HepG2 (cell line): ENCODE data around the gene MCF2L. TPM values are rescaled to one million over a fixed set of nuclear protein-coding genes. Genes with fewer than 3 reads are reported as not detected.
A peak's percentile ranks its signal among the peaks of the same experiment; 100 is the strongest.

Experiments
- ATAC-seq: fragments of 200-7000 bp; cut with Tn5 transposase; 3 replicates; pipeline ENCODE4 v1.9.1; 2020; ENCODE audit warnings: mild to moderate bottlenecking, moderate library complexity
- BruUV-seq: library from RNA; stranded (reverse); fragments of 400-500 nt; replicated peaks from 2 replicates; lab custom pipeline; 2021; lab: Mats Ljungman, UMichigan
- CTCF ChIA-PET: fragments of 300-600 bp; formaldehyde crosslinking; extraction: SDS; loops from one replicate; lab custom pipeline; 2021; ENCODE audit warnings: low total read pairs, inconsistent platforms, low intra/inter-chr PET ratio; lab: Yijun Ruan, JAX
- POLR2A ChIA-PET: fragments of 350-600 bp; sonication (Branson Sonifier 250); formaldehyde crosslinking; loops from one replicate; lab custom pipeline; 2020; ENCODE audit warnings: antibody characterized with exemption, inconsistent platforms; lab: Yijun Ruan, JAX
- DNase-seq: peaks from one replicate; pipeline ENCODE4 v3.0.0-alpha.2; 2015; ENCODE audit warnings: low spot score
- FAIRE-seq: peaks from 3 replicates; lab custom pipeline; 2011; peaks lifted over from hg19 to GRCh38; lab: Jason Lieb, UNC
- H2AFZ ChIP-seq: one replicate; pipeline ENCODE4 v1.6.1; 2011; ENCODE audit warnings: low read length, inconsistent platforms
- H3K27ac ChIP-seq: fragments of 300-600 bp; 3 replicates; pipeline ENCODE4 v1.8.0; 2011; ENCODE audit warnings: mixed run types, mild to moderate bottlenecking, mixed read lengths, low read length, inconsistent platforms; ENCODE audit not compliant: insufficient read depth; ENCODE audit errors: extremely low read length
- H3K27me3 ChIP-seq, 2 experiments: fragments of 200-600 bp in 1 of 2; 2 replicates in 1 of 2; 3 replicates in 1 of 2; pipeline versions ENCODE4 v1.6.0 to v1.8.0; 2011; ENCODE audit warnings: low read length in 2 of 2, mild to moderate bottlenecking in 2 of 2, moderate library complexity in 2 of 2, inconsistent platforms in 1 of 2; ENCODE audit not compliant: insufficient read depth in 2 of 2, control insufficient read depth in 1 of 2
- H3K36me3 ChIP-seq, 2 experiments: fragments of 200-600 bp in 1 of 2; replicated peaks in 1 of 2; 2 replicates in 1 of 2; 3 replicates in 1 of 2; pipeline versions ENCODE4 v1.5.1 to v1.8.0; 2011; ENCODE audit warnings: low read length in 2 of 2, inconsistent platforms in 1 of 2; ENCODE audit not compliant: insufficient read depth in 2 of 2, control insufficient read depth in 1 of 2
- H3K4me1 ChIP-seq: 2 replicates; pipeline ENCODE4 v1.5.1; 2012; ENCODE audit warnings: low read length, inconsistent platforms; ENCODE audit not compliant: insufficient read depth
- H3K4me2 ChIP-seq: 2 replicates; pipeline ENCODE4 v1.6.0; 2011; ENCODE audit warnings: low read depth, low read length, inconsistent platforms
- H3K4me3 ChIP-seq, 3 experiments: fragments of 200-600 bp in 1 of 3; sonication (generic), shearing (Covaris generic) in 1 of 3; replicated peaks in 1 of 3; 2 replicates each; pipeline ENCODE4 v1.5.1; 2011 to 2016; ENCODE audit warnings: low read length in 3 of 3, inconsistent platforms in 2 of 3, low read depth in 2 of 3, mild to moderate bottlenecking in 2 of 3, control low read depth in 1 of 3, mixed read lengths in 1 of 3; ENCODE audit not compliant: insufficient read depth in 1 of 3
- H3K79me2 ChIP-seq: one replicate; pipeline ENCODE4 v1.6.1; 2011; ENCODE audit warnings: low read length, inconsistent platforms; ENCODE audit not compliant: insufficient read depth
- H3K9ac ChIP-seq: 2 replicates; pipeline ENCODE4 v1.6.0; 2011; ENCODE audit warnings: mild to moderate bottlenecking, low read depth, low read length, inconsistent platforms; ENCODE audit not compliant: insufficient read depth
- H3K9me3 ChIP-seq: 2 replicates; pipeline ENCODE4 v1.5.1; 2012; ENCODE audit warnings: mild to moderate bottlenecking, low read length
- H4K20me1 ChIP-seq: 2 replicates; pipeline ENCODE4 v1.6.0; 2011; ENCODE audit warnings: inconsistent platforms, mild to moderate bottlenecking, low read length, moderate library complexity; ENCODE audit not compliant: insufficient read depth
- CREB1 ChIP-seq, 2 experiments: fragments of 450-650 bp in 1 of 2; IDR thresholded peaks; 2 replicates each; pipeline ENCODE4 v1.6.1; 2016 to 2017; ENCODE audit warnings: control low read depth in 1 of 2, mild to moderate bottlenecking in 1 of 2, missing compliant biosample characterization in 1 of 2, missing genetic modification characterization in 1 of 2
- DRAP1 ChIP-seq: IDR thresholded peaks from 2 replicates; pipeline ENCODE4 v1.6.1; 2016; ENCODE audit warnings: missing genetic modification reagents, missing compliant biosample characterization
- ELF3 ChIP-seq: IDR thresholded peaks from 2 replicates; pipeline ENCODE4 v1.6.1; 2016; ENCODE audit warnings: missing genetic modification reagents, missing compliant biosample characterization
- ETV5 ChIP-seq: IDR thresholded peaks from 2 replicates; pipeline ENCODE4 v1.6.1; 2018; ENCODE audit warnings: missing biosample characterization, missing genetic modification reagents, inconsistent platforms, borderline replicate concordance
- HOXA7 ChIP-seq: sonication (generic); formaldehyde crosslinking; IDR thresholded peaks from 2 replicates; pipeline ENCODE4 v1.8.1; 2022; ENCODE audit warnings: mild to moderate bottlenecking, missing genetic modification reagents, moderate library complexity
- POLR2A ChIP-seq, 2 experiments: IDR thresholded peaks; 2 replicates each; pipeline ENCODE4 v1.6.1; 2011; ENCODE audit warnings: low read depth in 2 of 2, low read length in 2 of 2, mild to moderate bottlenecking in 1 of 2, moderate library complexity in 1 of 2; ENCODE audit not compliant: insufficient read depth in 1 of 2
- PPARG ChIP-seq: conservative IDR thresholded peaks from 2 replicates; pipeline ENCODE4 v1.6.1; 2016; ENCODE audit warnings: missing biosample characterization, missing genetic modification reagents
- RELA ChIP-seq: sonication (generic); formaldehyde crosslinking; IDR thresholded peaks from 2 replicates; pipeline ENCODE4 v1.4.0; 2020; ENCODE audit warnings: missing genetic modification reagents
- RNF2 ChIP-seq: fragments of 450-650 bp; conservative IDR thresholded peaks from 2 replicates; pipeline ENCODE4 v1.6.1; 2016; ENCODE audit warnings: low read depth
- SKI ChIP-seq: fragments of 450-650 bp; IDR thresholded peaks from one replicate; pipeline ENCODE4 v1.6.1; 2018; ENCODE audit warnings: mild to moderate bottlenecking; ENCODE audit not compliant: partially characterized antibody
- SMAD3 ChIP-seq: sonication (generic); formaldehyde crosslinking; IDR thresholded peaks from 2 replicates; pipeline ENCODE4 v1.4.0; 2020; ENCODE audit warnings: missing genetic modification reagents
- SP1 ChIP-seq, 2 experiments: fragments of 450-650 bp in 1 of 2; sonication (generic) in 1 of 2; formaldehyde crosslinking in 1 of 2; IDR thresholded peaks; 2 replicates each; pipeline versions ENCODE4 v1.4.0 to v1.6.1; 2016 to 2020; ENCODE audit warnings: missing genetic modification reagents in 1 of 2
- TCF12 ChIP-seq, 2 experiments: fragments of 450-650 bp in 1 of 2; sonication (generic) in 1 of 2; formaldehyde crosslinking in 1 of 2; IDR thresholded peaks; 2 replicates each; pipeline versions ENCODE4 v1.6.1 to v1.8.0; 2017 to 2022; ENCODE audit warnings: antibody characterized with exemption in 1 of 2, mild to moderate bottlenecking in 1 of 2, missing genetic modification reagents in 1 of 2, moderate library complexity in 1 of 2
- TOPORS ChIP-seq: sonication (generic); formaldehyde crosslinking; IDR thresholded peaks from 2 replicates; pipeline ENCODE4 v1.8.0; 2023; ENCODE audit warnings: mild to moderate bottlenecking, missing genetic modification reagents
- ZFAT ChIP-seq: sonication (generic); formaldehyde crosslinking; conservative IDR thresholded peaks from 2 replicates; pipeline ENCODE4 v1.8.1; 2023; ENCODE audit warnings: missing genetic modification reagents, inconsistent platforms
- ZFP36L1 ChIP-seq: sonication (generic); formaldehyde crosslinking; IDR thresholded peaks from 2 replicates; pipeline ENCODE4 v1.8.0; 2022; ENCODE audit warnings: mild to moderate bottlenecking, missing genetic modification reagents, moderate library complexity
- ZNF281 ChIP-seq: sonication (generic); formaldehyde crosslinking; IDR thresholded peaks from 2 replicates; pipeline ENCODE4 v1.4.0; 2020; ENCODE audit warnings: missing genetic modification reagents, borderline replicate concordance
- ZNF326 ChIP-seq: sonication (generic); formaldehyde crosslinking; IDR thresholded peaks from 2 replicates; pipeline ENCODE4 v1.4.0; 2020; ENCODE audit warnings: missing genetic modification reagents, borderline replicate concordance
- ZNF383 ChIP-seq: sonication (generic); formaldehyde crosslinking; IDR thresholded peaks from 2 replicates; pipeline ENCODE4 v1.4.0; 2020; ENCODE audit warnings: missing genetic modification reagents, mild to moderate bottlenecking, borderline replicate concordance
- ZNF550 ChIP-seq: sonication (generic); formaldehyde crosslinking; IDR thresholded peaks from 2 replicates; pipeline ENCODE4 v1.4.0; 2020; ENCODE audit warnings: mild to moderate bottlenecking, missing genetic modification reagents, borderline replicate concordance
- WGBS: methylation state at CpG from one replicate; pipeline ENCODE4 v1.1.6; 2017; ENCODE audit warnings: low lambda C conversion rate; 5-methylcytosine and 5-hydroxymethylcytosine counted together
- in situ Hi-C: cut with HindIII; loops from 2 replicates; pipeline ENCODE4 v1.10.0; 2017; ENCODE audit warnings: low pct_unique_long_range_greater_than_20kb; ENCODE audit not compliant: extremely low pct_ligation_motif_present
- intact Hi-C: fragments of 100-400 bp; cut with micrococcal nuclease; formaldehyde crosslinking; loops from one replicate; pipeline ENCODE4 v1.10.0; 2022; ENCODE audit not compliant: unreplicated experiment
- polyA plus RNA-seq, 8 experiments: library from polyadenylated mRNA; depleted of rRNA in 3 of 8; stranded (reverse) in 7 of 8; unstranded in 1 of 8; fragments of >200 nt; fragmentation: Illumina TruSeq in 4 of 8; extraction: Trizol in 4 of 8; gene quantifications; 2 replicates each; pipeline versions ENCODE4 v1.2.1 to v1.2.3, GENCODE V29; 2011 to 2016; ENCODE audit warnings: low read depth in 4 of 8, missing spikeins in 1 of 8, mixed read lengths in 1 of 8; ENCODE audit not compliant: insufficient read depth in 1 of 8
- total RNA-seq, 5 experiments: library from RNA; depleted of rRNA; stranded (reverse); fragments of >200 nt; fragmentation: Illumina TruSeq; extraction: Trizol; gene quantifications; 2 replicates each; pipeline ENCODE4 v1.2.3, GENCODE V29; 2016; ENCODE audit warnings: low read depth in 1 of 5

MCF2L gene
- total and polyA plus RNA-seq, 2 of the 13 experiments (the other 11 are each of a cell fraction or from before 2014, with no cell fraction given): 19.4 to 28.4 TPM

- no peak for TF ChIP-seq RELA
Measured at GRCh38 chr13:112947796-112948195, 21.2 kb upstream of the MCF2L start (continued).

GRCh38 chr13:112951674-112952371 is 17.2 kb upstream of the MCF2L start:
- peak overlapping the region; percentile 95 for H3K4me2 ChIP-seq
- TF ChIP-seq PPARG (CRISPR knock-in tag): peak; percentile 87
- no peak for TF ChIP-seq RNF2
- no peak for TF ChIP-seq TOPORS (CRISPR knock-in tag)
- TF ChIP-seq DRAP1 (CRISPR knock-in tag): peak; percentile 39; the same call in 1 of the 2 replicates
- no peak for TF ChIP-seq ZFAT (CRISPR knock-in tag)
- no peak for TF ChIP-seq ZNF383 (CRISPR knock-in tag)
- peak; percentile 59; the same call in 1 of the 2 replicates for TF ChIP-seq ELF3 (CRISPR knock-in tag)
- TF ChIP-seq SMAD3: peak; percentile 46; the same call in 1 of the 2 replicates
- TF ChIP-seq ETV5: 0 out of 2 replicates have a peak, but pooled peaks have one; percentile 27
- TF ChIP-seq SKI: peak; percentile 90
- TF ChIP-seq TCF12 (IDR thresholded peaks at IDR 0.05): no peak
- peak; percentile 60 for TF ChIP-seq TCF12 (CRISPR knock-in tag; IDR thresholded peaks at IDR 0.05)
- no peak for TF ChIP-seq ZNF550
- TF ChIP-seq SP1 (IDR thresholded peaks at IDR 0.05): no peak
- 0 out of 2 replicates have a peak, but pooled peaks have one; percentile 10 for TF ChIP-seq SP1 (CRISPR knock-in tag; IDR thresholded peaks at IDR 0.05)
- TF ChIP-seq HOXA7 (CRISPR knock-in tag): no peak
- TF ChIP-seq CREB1 (IDR thresholded peaks at IDR 0.05): no peak
- peak; percentile 65 for TF ChIP-seq CREB1 (CRISPR knock-in tag; IDR thresholded peaks at IDR 0.05)
- TF ChIP-seq ZNF326 (CRISPR knock-in tag): no peak
- TF ChIP-seq POLR2A (IDR thresholded peaks at IDR 0.05; ENCODE audit: insufficient read depth in 1 of 2, low read depth in 2 of 2, low read length in 2 of 2): peak in 1 of 2 experiments; percentile 66; a peak in 2 of 4 replicates
- TF ChIP-seq ZFP36L1 (CRISPR knock-in tag): no peak
- peak; percentile 72; the same call in 1 of the 2 replicates for TF ChIP-seq ZNF281

More at GRCh38 chr13:112951674-112952371, 17.2 kb upstream of the MCF2L start:
- Histone ChIP-seq H3K9ac (peak overlapping the region; percentile 69), H3K9me3 (no peaks in the 10 kb centered on the region), H3K36me3 (no peaks in the 10 kb centered on the region), H2AFZ (no peak overlapping the region), H3K27ac (peak overlapping the region; percentile 81), H4K20me1 (peaks cover 4% of the 10 kb centered on the region; the same call in 1 of the 2 replicates), H3K4me1 (peaks cover 68% of the 10 kb centered on the region), H3K4me3 (peak overlapping the region; percentile 5 to 69 (median 44); a peak in 4 of 6 replicates), H3K27me3 (no peaks in the 10 kb centered on the region; a peak in 1 of 5 replicates), H3K79me2 (peaks cover 3% of the 10 kb centered on the region)
- CTCF ChIA-PET: interaction anchor here (1.3 kb wide), 1 partner anchor 9 kb away, joined by 5 read pairs; no protein-coding TSS in a partner anchor
- FAIRE-seq: peak; percentile 74
- intact Hi-C loops (loop anchor here (1.0 to 2.0 kb wide), 3 partner anchors 10 to 71 kb away; partner anchors contain the start of gene MCF2L), in situ Hi-C loops (no loop called here)
- POLR2A ChIA-PET: interaction anchor here (1.1 to 2.2 kb wide), 6 partner anchors 9 to 195 kb away, joined by 3 to 17 read pairs (median 10); partner anchors contain the start of genes F10 and F7
- DNase-seq: peak; percentile 95
- 5% methylated on average over 8 of the region's 9 CpGs for WGBS
- peak; percentile 76 for ATAC-seq
- BruUV-seq: no TSS peak
